ENCODE data around the gene SELENOW.
"Not testable (repeated sequence)": the region's sequence is repeated elsewhere in the genome, so short reads cannot be mapped to it uniquely, and the experiment has no call there.

SELENOW gene

GRCh38 chr19:47756953-47757608, 21.4 kb upstream of the SELENOW start:
- no peak for DNase-seq

GRCh38 chr19:47757617-47758442, 20.7 kb upstream of the SELENOW start:
- no peak for DNase-seq

GRCh38 chr19:47758443-47758804, 20.1 kb upstream of the SELENOW start:
- DNase-seq: no peak

GRCh38 chr19:47760632-47760999, 17.9 kb upstream of the SELENOW start:
- DNase-seq: no peak

- DNase-seq: no peak
Observed at GRCh38 chr19:47761566-47761965, 16.9 kb upstream of the SELENOW start.

GRCh38 chr19:47762151-47762550, 16.4 kb upstream of the SELENOW start:
- DNase-seq: no peak

GRCh38 chr19:47762615-47763308, 15.7 kb upstream of the SELENOW start:
- DNase-seq: no peak

GRCh38 chr19:47764705-47765104, 13.8 kb upstream of the SELENOW start:
- DNase-seq: not testable (repeated sequence)

GRCh38 chr19:47765523-47766358, 12.8 kb upstream of the SELENOW start:
- DNase-seq: no peak

- no peak for DNase-seq
Observed at GRCh38 chr19:47766359-47766620, 12.2 kb upstream of the SELENOW start.

- no peak for DNase-seq
Observed at GRCh38 chr19:47766670-47767069, 11.8 kb upstream of the SELENOW start.

- DNase-seq: no peak
Observed at GRCh38 chr19:47767349-47767748, 11.2 kb upstream of the SELENOW start.

GRCh38 chr19:47768604-47769003, 9.9 kb upstream of the SELENOW start:
- DNase-seq: no peak

GRCh38 chr19:47769534-47769933, 9.0 kb upstream of the SELENOW start:
- DNase-seq: no peak

GRCh38 chr19:47771291-47771690, 7.2 kb upstream of the SELENOW start:
- DNase-seq: not testable (repeated sequence)

GRCh38 chr19:47776568-47776967, 1.9 kb upstream of the SELENOW start:
- no peak for DNase-seq

GRCh38 chr19:47777245-47778048, 1.1 kb upstream of the SELENOW start:
- not testable (repeated sequence) for DNase-seq

GRCh38 chr19:47778954-47779351, 450 bp downstream of the SELENOW start:
- DNase-seq: no peak

- DNase-seq: no peak
Observed at GRCh38 chr19:47779524-47780214, 1.2 kb downstream of the SELENOW start.

- no peak for DNase-seq
Observed at GRCh38 chr19:47780215-47780551, 1.7 kb downstream of the SELENOW start.

- DNase-seq: no peak
Observed at GRCh38 chr19:47781590-47782262, 3.2 kb downstream of the SELENOW start.
